AG04450 (cell line): Measurements from ENCODE around the gene CNTNAP5. TPM values are rescaled to one million over a fixed set of nuclear protein-coding genes. Genes with fewer than 3 reads are reported as not detected.

ENCODE experiments used
- CTCF ChIA-PET: fragments of 300-600, 350-600 bp; formaldehyde crosslinking; extraction: SDS; loops from one replicate; lab custom pipeline; 2022; ENCODE audit warnings: antibody characterized with exemption, inconsistent platforms; lab: Charles Lee
- POLR2A ChIA-PET: fragments of 350-600 bp; formaldehyde crosslinking; extraction: SDS; loops from one replicate; lab custom pipeline; 2021; ENCODE audit warnings: antibody characterized with exemption, inconsistent platforms; lab: Yijun Ruan, JAX
- DNase-seq: peaks from one replicate; pipeline ENCODE4 v3.0.0-alpha.2; 2011; ENCODE audit warnings: low read depth, low spot score
- H3K27ac ChIP-seq: one replicate; pipeline ENCODE4 v1.5.1; 2012; ENCODE audit warnings: low read depth, low read length, control low read depth
- H3K27me3 ChIP-seq: one replicate; pipeline ENCODE4 v1.6.0; 2012; ENCODE audit warnings: low read length; ENCODE audit not compliant: control insufficient read depth, insufficient read depth
- H3K4me3 ChIP-seq: 2 replicates; pipeline ENCODE4 v1.5.1; 2011; ENCODE audit warnings: mild to moderate bottlenecking, low read depth, low read length, control low read depth
- H3K9me3 ChIP-seq: 2 replicates; pipeline ENCODE4 v1.5.1; 2012; ENCODE audit warnings: low read length; ENCODE audit not compliant: control insufficient read depth, insufficient read depth
- polyA plus RNA-seq: library from polyadenylated mRNA; depleted of rRNA; stranded (reverse); fragments of >200 nt; gene quantifications from 2 replicates; pipeline ENCODE4 v1.2.3, GENCODE V29; 2011
- TF ChIP-seq, protein P1 (sequence below): IDR thresholded peaks from 2 replicates; pipeline ENCODE4 v1.5.1; 2011; ENCODE audit warnings: low read depth, low read length, control low read depth, inconsistent platforms

CNTNAP5 gene
- polyA plus RNA-seq, 1 experiment: not detected

DNA sequence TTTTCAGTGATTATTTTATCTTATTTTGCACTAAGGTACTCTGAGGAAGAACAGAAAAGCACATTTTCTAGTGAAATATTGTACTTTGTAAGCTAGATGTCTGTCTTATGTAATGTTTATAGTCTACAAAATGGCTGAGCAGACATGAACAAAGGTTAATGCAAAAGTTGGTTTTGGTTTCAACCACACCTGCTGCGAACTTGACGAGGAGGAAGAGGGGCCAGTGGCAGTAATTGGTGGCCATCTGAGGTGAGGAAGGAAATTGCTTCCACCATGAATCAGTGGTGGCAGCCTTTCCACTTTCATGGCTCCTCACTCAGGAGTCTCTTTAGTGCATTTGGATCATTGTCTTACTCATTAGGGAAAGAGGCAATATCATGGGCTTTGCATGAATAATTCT lies 894.2 kb downstream of the CNTNAP5 start:
- ChIA-PET CTCF (no interaction called here), POLR2A (no interaction called here)
- H3K27ac ChIP-seq: no peak overlapping the region
- TF ChIP-seq, protein P1, sequence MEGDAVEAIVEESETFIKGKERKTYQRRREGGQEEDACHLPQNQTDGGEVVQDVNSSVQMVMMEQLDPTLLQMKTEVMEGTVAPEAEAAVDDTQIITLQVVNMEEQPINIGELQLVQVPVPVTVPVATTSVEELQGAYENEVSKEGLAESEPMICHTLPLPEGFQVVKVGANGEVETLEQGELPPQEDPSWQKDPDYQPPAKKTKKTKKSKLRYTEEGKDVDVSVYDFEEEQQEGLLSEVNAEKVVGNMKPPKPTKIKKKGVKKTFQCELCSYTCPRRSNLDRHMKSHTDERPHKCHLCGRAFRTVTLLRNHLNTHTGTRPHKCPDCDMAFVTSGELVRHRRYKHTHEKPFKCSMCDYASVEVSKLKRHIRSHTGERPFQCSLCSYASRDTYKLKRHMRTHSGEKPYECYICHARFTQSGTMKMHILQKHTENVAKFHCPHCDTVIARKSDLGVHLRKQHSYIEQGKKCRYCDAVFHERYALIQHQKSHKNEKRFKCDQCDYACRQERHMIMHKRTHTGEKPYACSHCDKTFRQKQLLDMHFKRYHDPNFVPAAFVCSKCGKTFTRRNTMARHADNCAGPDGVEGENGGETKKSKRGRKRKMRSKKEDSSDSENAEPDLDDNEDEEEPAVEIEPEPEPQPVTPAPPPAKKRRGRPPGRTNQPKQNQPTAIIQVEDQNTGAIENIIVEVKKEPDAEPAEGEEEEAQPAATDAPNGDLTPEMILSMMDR: no peak
- H3K4me3 ChIP-seq: no peak overlapping the region
- no peak for DNase-seq
- H3K9me3 ChIP-seq: peaks cover 5% of the 10 kb centered on the region; the same call in 1 of the 2 replicates
- H3K27me3 ChIP-seq: no peaks in the 10 kb centered on the region

DNA sequence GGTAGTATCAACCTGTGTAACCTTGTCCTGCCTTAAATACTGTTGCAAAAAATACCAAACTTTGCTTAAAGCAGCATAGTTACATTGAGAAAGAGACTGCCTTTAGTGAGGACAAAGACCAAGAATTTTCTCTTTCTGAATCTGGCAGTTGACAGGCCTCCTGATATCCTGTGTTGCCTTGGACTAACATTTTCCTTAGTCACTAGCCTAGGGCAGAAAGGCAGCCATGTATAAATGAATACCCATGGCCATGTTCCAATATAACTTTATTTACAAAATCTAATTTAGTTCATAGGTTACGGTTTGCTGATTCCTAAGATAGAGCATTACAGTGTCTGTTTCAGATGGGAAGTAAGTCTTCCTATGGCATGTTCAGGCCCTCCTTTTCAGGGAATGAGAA lies 895.4 kb downstream of the CNTNAP5 start:
- no peaks in the 10 kb centered on the region; the same call in 1 of the 2 replicates for H3K9me3 ChIP-seq
- POLR2A ChIA-PET: no interaction called here
- H3K27ac ChIP-seq: no peak overlapping the region
- H3K4me3 ChIP-seq: no peak overlapping the region
- CTCF ChIA-PET: no interaction called here
- DNase-seq: no peak
- H3K27me3 ChIP-seq: no peaks in the 10 kb centered on the region
- TF ChIP-seq, protein P1: no peak

DNA sequence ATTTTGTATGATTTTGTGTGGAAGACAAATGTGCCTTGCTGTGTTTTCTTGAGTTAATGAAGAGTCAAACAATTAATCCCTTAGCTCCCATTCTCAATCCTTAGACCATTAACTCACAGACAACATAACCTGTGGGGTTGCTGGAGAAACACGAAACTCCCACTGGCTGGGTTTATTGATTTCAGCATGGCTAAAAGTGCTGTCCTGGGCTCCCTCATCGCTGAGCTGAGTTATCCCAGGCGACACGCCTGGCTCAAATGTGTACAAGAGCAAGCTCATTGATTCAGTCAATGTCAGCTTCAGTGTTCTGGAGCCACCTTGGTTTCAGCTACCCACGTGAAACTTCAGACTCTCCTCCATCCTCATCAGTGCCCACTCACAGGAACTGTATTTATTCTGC lies 896.1 kb downstream of the CNTNAP5 start:
- ChIA-PET CTCF (no interaction called here), POLR2A (no interaction called here)
- DNase-seq: no peak
- TF ChIP-seq, protein P1: no peak
- Histone ChIP-seq H3K27me3 (no peaks in the 10 kb centered on the region), H3K27ac (no peak overlapping the region), H3K4me3 (no peak overlapping the region), H3K9me3 (no peaks in the 10 kb centered on the region; the same call in 1 of the 2 replicates)

DNA sequence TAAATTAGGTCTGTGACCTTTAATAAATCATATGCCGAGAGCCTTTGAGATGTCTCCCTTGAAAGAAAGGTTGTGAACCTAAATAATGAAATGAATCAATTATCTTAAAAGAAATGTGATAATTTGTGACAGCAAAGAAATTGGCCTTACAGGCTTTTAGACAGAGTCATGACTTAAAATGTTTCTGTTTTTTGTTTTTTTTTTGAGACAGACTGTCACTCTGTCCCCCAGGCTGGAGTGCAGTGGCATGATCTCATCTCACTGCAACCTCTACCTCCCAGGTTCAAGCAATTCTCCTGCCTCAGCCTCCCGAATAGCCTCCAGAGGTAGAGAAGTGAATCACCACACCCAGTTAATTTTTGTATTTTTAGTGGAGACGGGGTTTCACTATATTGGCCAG lies 898.0 kb downstream of the CNTNAP5 start:
- peaks cover 3% of the 10 kb centered on the region; the same call in 1 of the 2 replicates for H3K9me3 ChIP-seq
- POLR2A ChIA-PET: no interaction called here
- no peak overlapping the region for H3K27ac ChIP-seq
- CTCF ChIA-PET: no interaction called here
- TF ChIP-seq, protein P1: no peak
- H3K4me3 ChIP-seq: no peak overlapping the region
- DNase-seq: no peak
- no peaks in the 10 kb centered on the region for H3K27me3 ChIP-seq

DNA sequence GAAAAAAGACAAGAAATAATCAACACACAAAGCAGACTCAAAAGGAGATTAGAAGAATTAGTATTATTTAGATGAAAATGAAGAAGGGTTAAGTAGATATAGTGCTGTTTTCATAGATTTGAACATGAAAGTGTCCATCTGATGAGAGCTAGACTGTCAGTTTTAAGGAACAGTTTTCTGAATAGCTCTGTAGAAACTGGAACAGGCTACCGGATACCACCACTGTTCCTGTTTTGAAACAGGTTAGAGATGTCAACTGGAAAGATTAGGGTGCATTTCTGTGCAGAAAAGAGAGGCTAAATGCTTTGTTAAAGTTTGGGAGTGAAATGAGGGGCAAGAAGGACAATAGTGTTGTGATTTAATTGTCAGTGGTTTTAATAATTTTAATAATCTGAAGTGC lies 908.8 kb downstream of the CNTNAP5 start:
- Histone ChIP-seq H3K27me3 (no peaks in the 10 kb centered on the region), H3K9me3 (no peaks in the 10 kb centered on the region), H3K4me3 (no peak overlapping the region), H3K27ac (no peak overlapping the region)
- CTCF ChIA-PET: no interaction called here
- POLR2A ChIA-PET: no interaction called here
- TF ChIP-seq, protein P1: no peak
- no peak for DNase-seq
